Left hindlimb (tissue), 1 donor: ENCODE results near the gene GPHN.

Experiments
- DNase-seq: peaks from one replicate; pipeline ENCODE4 v3.0.0-alpha.2; 2018

Gene GPHN

DNA sequence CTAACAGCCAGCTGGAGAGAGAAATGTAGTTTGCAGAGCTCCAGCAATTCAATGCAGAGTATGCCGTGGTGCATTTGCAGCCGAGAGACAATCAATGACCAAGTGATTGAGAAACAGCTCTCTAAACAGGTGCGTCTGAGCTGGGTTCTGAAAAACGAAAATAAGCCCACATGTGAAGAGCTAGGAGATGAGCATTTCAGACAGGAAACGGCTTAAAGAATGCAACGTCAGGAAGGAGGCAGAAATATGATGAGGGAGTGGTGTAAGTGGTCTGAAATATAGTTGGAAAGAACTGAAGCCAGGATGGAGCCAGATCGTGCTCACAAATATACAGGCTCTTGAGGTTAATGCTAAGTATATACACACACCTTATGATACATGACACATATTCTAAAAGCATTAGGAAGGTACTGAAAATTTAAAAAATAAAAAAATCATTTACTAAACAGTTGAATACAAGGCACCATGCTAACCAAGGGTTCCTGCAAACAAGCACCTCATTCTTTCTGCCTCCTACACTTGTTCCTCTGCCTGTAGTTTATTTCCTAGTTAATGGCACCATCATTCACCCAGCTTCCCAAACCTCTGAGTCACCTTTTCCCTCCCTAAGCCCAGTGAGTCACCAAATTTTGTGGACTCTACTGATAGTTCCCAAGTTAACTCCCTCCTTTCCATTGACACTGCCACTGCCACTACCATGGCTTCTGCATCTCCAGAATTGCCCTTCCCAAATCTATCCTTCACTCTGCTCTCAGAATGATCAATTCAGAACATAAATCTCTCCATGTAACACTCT, 679.0 kb downstream of the GPHN start:
- DNase-seq: no peak

- DNase-seq: no peak
Measured at GRCh38 chr14:67187826-67188225, 679.9 kb downstream of the GPHN start.

GRCh38 chr14:67188326-67188725, 680.4 kb downstream of the GPHN start:
- DNase-seq: no peak

DNA sequence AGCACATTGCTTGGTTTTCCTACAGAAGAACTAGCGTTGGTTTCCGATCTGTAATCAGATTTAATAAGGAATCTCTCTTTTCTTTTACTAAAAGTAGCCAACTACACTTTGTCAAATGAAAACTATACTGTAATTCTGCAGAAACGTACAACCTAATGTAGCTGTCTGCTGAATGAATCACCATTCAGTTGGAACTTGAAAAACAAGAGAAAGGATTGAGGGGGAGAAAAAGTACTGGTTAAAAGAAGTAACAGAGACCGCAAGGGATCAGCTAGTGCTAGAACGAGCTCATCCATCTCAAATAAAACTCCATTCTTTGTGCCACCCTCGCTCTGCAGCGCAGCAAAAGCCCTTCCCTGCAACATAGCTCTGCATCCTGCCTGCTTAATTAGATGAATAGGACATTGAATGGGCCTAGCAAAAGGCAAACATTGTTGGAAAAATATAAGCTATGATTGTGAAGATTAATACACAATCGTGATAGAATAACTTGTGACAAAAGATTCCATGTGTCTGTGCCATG, 683.9 kb downstream of the GPHN start:
- no peak for DNase-seq

DNA sequence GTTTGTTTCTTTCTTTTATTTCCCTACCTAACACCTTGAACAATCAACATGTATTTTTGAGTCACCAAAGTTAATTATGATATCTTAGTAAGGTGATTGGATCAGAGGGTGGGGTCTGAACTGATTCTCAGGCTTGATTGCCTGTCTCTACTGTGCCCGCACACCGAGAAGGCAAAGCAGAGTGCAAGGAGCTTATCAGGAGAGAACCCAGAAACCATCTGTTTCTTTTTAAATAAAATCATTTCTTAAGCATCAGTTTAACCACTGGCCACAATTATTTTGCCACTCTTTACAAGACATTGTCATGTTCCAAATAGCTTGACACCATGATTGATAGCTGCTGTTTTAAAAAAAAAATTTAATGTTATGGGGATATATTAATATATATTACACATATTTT, 684.4 kb downstream of the GPHN start:
- DNase-seq: no peak

DNA sequence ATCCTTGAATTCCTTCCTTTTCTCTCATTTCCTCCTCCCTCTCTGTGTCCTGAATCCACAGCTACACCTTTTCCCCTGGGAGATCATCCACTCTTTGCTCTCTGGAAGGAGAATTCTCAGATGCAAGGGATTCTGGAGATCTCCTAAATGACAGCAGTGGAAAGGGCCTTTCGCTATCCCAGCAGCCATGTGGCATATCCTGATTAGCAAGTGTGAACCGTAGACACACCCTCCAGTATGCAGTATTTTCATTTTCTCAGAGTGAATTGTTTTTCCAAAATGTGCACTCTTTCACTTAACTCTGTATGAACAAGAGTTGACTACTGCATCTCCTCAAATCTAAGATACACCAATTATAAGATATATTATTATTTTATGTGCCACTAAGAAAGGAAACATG, 687.3 kb downstream of the GPHN start:
- no peak for DNase-seq

DNA sequence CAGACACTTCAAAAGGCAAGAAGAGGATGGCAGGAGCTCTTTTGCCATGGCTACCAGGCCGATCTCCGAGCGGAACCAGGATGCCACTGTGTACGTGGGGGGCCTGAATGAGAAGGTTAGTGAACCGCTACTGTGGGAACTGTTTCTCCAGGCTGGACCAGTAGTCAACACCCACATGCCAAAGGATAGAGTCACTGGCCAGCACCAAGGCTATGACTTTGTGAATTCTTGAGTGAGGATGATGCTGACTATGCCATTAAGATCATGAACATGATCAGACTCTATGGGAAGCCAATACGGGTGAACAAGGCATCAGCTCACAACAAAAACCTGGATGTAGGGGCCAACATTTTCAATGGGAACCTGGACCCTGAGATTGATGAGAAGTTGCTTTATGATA, 691.1 kb downstream of the GPHN start:
- DNase-seq: no peak

DNA sequence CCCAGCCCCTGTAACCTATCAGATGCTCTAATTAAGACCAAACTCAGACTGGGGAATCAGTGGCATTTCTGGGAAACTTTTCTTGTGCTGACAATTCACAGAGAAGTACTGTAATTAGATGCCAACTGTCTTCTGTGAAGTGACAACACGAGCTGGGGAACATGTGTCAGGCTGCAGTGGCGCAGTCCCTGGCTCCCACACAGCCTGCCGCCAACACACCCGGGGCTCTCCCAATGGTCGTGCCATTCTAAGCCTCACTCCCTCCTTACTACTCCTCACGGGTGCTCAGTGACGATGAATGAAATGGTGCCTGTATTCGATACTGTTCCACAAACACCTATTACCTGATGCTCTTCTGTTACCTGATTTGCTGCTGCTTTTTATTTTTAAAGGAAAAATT, 699.9 kb downstream of the GPHN start:
- DNase-seq: no peak

DNA sequence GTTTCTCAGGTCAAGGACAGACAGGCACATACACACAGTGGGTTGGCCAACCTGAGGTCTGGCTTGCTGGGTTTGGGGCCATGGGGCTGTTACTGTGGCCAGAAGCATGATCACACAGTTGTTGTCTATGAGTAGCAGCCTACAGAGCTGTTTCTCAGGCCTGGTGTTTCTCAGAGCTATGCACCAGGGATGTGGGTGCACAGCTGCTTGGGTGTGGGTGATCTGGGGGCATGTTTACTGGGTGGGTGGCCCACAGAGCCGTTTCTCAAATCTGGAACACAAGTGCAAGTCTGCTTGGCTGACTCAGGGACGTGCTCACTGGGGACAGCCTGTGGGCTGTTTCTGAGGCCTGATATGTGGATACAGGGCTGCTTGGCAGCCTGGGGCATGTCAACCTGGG, 710.2 kb downstream of the GPHN start:
- DNase-seq: no peak

DNA sequence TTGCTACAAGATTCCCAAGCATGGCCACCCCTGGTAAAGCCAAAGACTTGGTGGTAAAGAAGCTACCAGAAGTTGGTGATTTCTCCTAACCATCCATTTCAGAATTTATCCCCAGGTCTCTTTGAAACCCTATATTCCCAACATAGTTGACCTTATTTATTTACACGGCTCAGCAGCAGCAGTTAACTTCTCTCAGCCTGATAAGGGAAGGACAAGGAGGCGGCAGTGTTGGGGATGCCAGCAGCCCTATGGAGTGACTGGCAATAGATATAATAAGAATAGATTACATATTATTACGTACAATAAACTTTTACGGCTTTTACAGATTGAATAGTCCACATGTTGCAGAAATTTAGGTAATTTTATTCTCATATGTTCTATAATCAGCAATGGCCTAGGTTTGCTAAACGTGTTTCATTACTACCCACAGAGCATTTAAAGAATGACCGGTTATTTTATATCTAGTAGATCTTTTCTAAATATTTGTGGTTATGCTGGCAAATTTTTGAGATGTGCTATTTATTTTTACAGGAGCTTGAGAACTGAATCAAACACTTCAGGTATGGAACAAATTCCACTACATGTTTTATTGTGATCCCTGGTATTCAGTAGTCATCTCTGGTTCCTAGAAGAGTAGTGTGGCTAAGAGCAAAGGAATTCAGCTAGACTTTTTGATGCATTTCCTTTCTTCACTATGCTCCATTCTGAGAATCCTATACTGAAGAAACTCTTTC, 713.5 kb downstream of the GPHN start:
- no peak for DNase-seq

- DNase-seq: no peak
Measured at GRCh38 chr14:67221982-67222328, 714.0 kb downstream of the GPHN start.

- no peak for DNase-seq
Measured at GRCh38 chr14:67225523-67225922, 717.6 kb downstream of the GPHN start.

DNA sequence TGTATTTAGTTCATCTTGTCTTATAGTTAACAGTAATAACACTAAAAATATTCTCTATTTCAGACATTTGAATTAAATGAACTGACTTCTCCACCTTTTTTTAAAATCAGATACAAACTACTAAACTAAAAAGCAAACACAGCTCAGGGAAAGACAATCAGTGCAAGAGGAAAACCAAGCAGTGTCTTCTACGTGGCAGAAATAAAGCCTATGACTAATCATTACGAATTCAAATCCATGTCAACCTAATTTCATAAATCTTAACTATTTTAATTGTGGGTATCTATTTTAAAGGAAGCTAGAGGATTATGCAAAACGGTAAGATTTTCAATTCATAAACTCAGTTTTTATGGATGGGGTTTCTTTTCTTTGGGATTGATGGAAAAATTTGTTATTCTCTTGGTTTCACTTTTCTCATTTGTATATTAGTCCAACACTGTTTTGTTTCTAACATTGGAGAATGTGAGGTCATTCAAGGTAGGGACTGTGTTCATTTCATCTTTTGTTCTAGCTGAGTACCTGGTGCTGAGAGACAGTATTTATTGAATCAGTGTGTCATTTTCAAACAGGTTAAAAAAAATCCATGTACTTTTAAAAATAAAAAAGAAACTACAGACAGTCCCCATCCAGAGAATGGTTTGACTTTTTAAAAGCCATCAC, 720.5 kb downstream of the GPHN start:
- DNase-seq: no peak
